Osteoblast (primary cell): ENCODE measurements around the gene NKPD1. TPM values are rescaled to one million over a fixed set of nuclear protein-coding genes. Genes with fewer than 3 reads are reported as not detected.

Experiments
- DNase-seq: peaks from one replicate; pipeline ENCODE4 v3.0.0; 2011; ENCODE audit warnings: low spot score, mixed read lengths; ENCODE audit not compliant: insufficient read length; ENCODE audit errors: missing footprints
- H2AFZ ChIP-seq: 2 replicates; pipeline ENCODE4 v1.6.0; 2011; ENCODE audit warnings: mild to moderate bottlenecking, low read length
- H3K27ac ChIP-seq: 2 replicates; pipeline ENCODE4 v1.5.1; 2011; ENCODE audit warnings: mild to moderate bottlenecking, low read depth, low read length, moderate library complexity
- H3K27me3 ChIP-seq: 2 replicates; pipeline ENCODE4 v1.6.0; 2012; ENCODE audit warnings: mild to moderate bottlenecking, control low read depth, inconsistent platforms, low read length, moderate library complexity; ENCODE audit not compliant: insufficient read depth
- H3K36me3 ChIP-seq: 2 replicates; pipeline ENCODE4 v1.5.1; 2011; ENCODE audit warnings: mild to moderate bottlenecking, low read length, control low read depth, moderate library complexity; ENCODE audit not compliant: insufficient read depth
- H3K4me1 ChIP-seq: 2 replicates; pipeline ENCODE4 v1.5.1; 2011; ENCODE audit warnings: mild to moderate bottlenecking, low read length, control low read depth, moderate library complexity; ENCODE audit not compliant: insufficient read depth
- H3K4me2 ChIP-seq: 2 replicates; pipeline ENCODE4 v1.6.0; 2011; ENCODE audit warnings: mild to moderate bottlenecking, low read length; ENCODE audit not compliant: insufficient read depth
- H3K4me3 ChIP-seq: fragments of 200-600 bp; sonication (generic); 3 replicates; pipeline ENCODE4 v1.5.1; 2012; ENCODE audit warnings: mild to moderate bottlenecking, low read length, inconsistent platforms; ENCODE audit not compliant: insufficient read depth
- H3K79me2 ChIP-seq: 2 replicates; pipeline ENCODE4 v1.6.0; 2012; ENCODE audit warnings: mild to moderate bottlenecking, low read length, control low read depth, inconsistent platforms; ENCODE audit not compliant: insufficient read depth
- H3K9me3 ChIP-seq: 2 replicates; pipeline ENCODE4 v1.5.1; 2011; ENCODE audit warnings: low read depth, low read length, control low read depth
- H4K20me1 ChIP-seq: 2 replicates; pipeline ENCODE4 v1.6.0; 2012; ENCODE audit warnings: mild to moderate bottlenecking, low read length, control low read depth; ENCODE audit not compliant: insufficient read depth
- CTCF ChIP-seq: IDR thresholded peaks from 2 replicates; pipeline ENCODE4 v1.5.1; 2011; ENCODE audit warnings: mild to moderate bottlenecking, low read depth, low read length, moderate library complexity; ENCODE audit errors: extremely low read depth
- total RNA-seq: library from RNA; depleted of rRNA; stranded (reverse); fragments of >200 nt; gene quantifications from 2 replicates; pipeline ENCODE4 v1.2.3, GENCODE V29; 2012

Gene NKPD1
- total RNA-seq, 1 donor = not detected

DNA sequence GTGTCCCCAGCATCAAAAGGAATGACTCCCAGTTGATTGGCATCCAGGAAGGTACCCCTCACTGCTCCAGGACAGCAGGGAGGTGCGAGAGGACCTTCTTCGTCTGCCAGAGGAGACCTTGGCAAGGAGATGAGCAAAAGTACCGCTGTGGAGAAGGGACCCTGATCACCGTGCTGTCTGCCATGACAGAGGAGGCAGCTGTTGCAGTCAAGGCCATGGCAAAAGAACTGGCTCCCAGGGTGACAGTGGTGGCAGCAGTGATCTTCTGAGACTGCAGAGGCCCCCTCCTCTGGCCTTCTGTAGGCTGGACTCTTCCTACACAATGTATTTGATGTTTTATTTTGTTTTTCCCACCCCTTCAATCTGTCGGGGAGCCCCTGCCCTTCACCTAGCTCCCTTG lies 32.0 kb downstream of the NKPD1 start:
- Histone ChIP-seq H3K27me3 (no peaks in the 10 kb centered on the region), H3K9me3 (no peaks in the 10 kb centered on the region), H3K4me1 (peaks cover 3% of the 10 kb centered on the region), H2AFZ (no peak overlapping the region), H4K20me1 (peaks cover 74% of the 10 kb centered on the region), H3K4me2 (no peak overlapping the region), H3K36me3 (no peaks in the 10 kb centered on the region), H3K79me2 (peaks cover 90% of the 10 kb centered on the region), H3K4me3 (no peak overlapping the region), H3K27ac (no peak overlapping the region)
- DNase-seq = no peak
- TF ChIP-seq CTCF = no peak

DNA sequence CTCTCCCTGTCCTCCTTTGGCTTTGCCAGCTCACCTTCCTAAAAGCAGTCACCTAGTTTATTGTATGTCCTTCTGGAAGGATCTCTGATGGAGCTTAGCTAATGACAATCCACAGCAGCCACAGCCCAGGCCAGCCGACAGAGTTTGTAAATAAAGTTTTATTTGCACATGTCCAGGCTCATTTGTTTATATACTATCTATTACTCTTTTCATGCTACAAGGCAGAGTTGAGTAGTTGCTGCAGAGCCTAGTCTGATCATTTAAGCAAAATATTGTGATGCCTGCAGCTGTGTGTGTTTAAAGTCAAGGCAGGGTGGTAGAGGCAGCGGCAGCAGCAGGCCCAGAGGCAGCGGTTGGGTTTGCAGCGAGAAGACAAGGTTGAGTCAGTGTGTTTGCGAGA lies 32.6 kb downstream of the NKPD1 start:
- Histone ChIP-seq H3K9me3 (no peaks in the 10 kb centered on the region), H2AFZ (no peak overlapping the region), H3K79me2 (peaks cover 90% of the 10 kb centered on the region), H4K20me1 (peaks cover 74% of the 10 kb centered on the region), H3K4me2 (no peak overlapping the region), H3K4me3 (no peak overlapping the region), H3K27ac (no peak overlapping the region), H3K4me1 (peaks cover 3% of the 10 kb centered on the region), H3K36me3 (no peaks in the 10 kb centered on the region), H3K27me3 (no peaks in the 10 kb centered on the region)
- TF ChIP-seq CTCF = no peak
- DNase-seq = no peak

DNA sequence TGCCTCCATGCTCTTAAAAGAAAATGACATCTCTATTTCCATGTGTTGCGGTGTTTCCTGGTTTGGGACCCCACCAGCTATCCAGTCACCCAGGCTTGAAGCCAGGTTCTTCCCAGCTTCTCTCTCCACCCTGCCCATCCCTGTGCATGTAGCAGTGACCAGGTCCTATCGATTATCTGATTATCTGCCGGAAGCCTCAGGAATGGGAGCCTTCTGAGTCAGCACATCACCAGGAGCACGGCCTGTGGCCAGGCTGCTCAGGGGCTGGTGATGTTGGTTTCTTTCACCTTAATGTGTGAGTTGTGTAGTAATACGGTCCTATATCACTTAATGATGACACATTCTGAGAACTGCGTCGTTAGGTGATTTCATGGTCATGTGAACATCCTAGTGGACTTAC lies 34.1 kb downstream of the NKPD1 start:
- Histone ChIP-seq H3K4me3 (no peak overlapping the region), H3K27ac (no peak overlapping the region), H3K27me3 (no peaks in the 10 kb centered on the region), H3K4me1 (peaks cover 3% of the 10 kb centered on the region), H4K20me1 (peaks cover 81% of the 10 kb centered on the region), H2AFZ (no peak overlapping the region), H3K36me3 (no peaks in the 10 kb centered on the region), H3K79me2 (peaks cover 91% of the 10 kb centered on the region), H3K9me3 (no peaks in the 10 kb centered on the region), H3K4me2 (no peak overlapping the region)
- no peak for DNase-seq
- no peak for TF ChIP-seq CTCF

GRCh38 chr19:45125975-45126493 lies 34.7 kb downstream of the NKPD1 start:
- peak; percentile 78 for TF ChIP-seq CTCF
- Histone ChIP-seq H3K9me3 (no peaks in the 10 kb centered on the region), H3K36me3 (no peaks in the 10 kb centered on the region), H3K79me2 (peaks cover 92% of the 10 kb centered on the region), H4K20me1 (peaks cover 80% of the 10 kb centered on the region), H3K27ac (no peak overlapping the region), H3K4me3 (no peak overlapping the region), H2AFZ (no peak overlapping the region), H3K4me1 (peaks cover 3% of the 10 kb centered on the region), H3K4me2 (no peak overlapping the region), H3K27me3 (no peaks in the 10 kb centered on the region)
- peak; percentile 95 for DNase-seq
